IPS-18c (cell line): ENCODE data around the gene SYNRG.
"Not testable (repeated sequence)": the region's sequence is repeated elsewhere in the genome, so short reads cannot be mapped to it uniquely, and the experiment has no call there.

ENCODE experiments used
- H3K4me3 ChIP-seq: 2 replicates; pipeline ENCODE4 v1.7.0; 2013; ENCODE audit warnings: low read depth, mild to moderate bottlenecking, low read length, moderate library complexity; ENCODE audit not compliant: insufficient read depth
- H3K9me3 ChIP-seq: one replicate; pipeline ENCODE4 v1.6.1; 2013; ENCODE audit warnings: mild to moderate bottlenecking, low read length, moderate library complexity; ENCODE audit not compliant: control insufficient read depth, insufficient read depth

SYNRG gene

GRCh38 chr17:37519251-37519985 is 89.8 kb downstream of the SYNRG start:
- H3K4me3 ChIP-seq = no peak overlapping the region
- H3K9me3 ChIP-seq = no peaks in the 10 kb centered on the region

GRCh38 chr17:37518826-37519225 is 90.4 kb downstream of the SYNRG start:
- Histone ChIP-seq H3K4me3 (no peak overlapping the region), H3K9me3 (no peaks in the 10 kb centered on the region)

GRCh38 chr17:37517881-37518280 is 91.3 kb downstream of the SYNRG start:
- Histone ChIP-seq H3K9me3 (no peaks in the 10 kb centered on the region), H3K4me3 (no peak overlapping the region)

GRCh38 chr17:37516127-37516571 is 93.1 kb downstream of the SYNRG start:
- no peaks in the 10 kb centered on the region for H3K9me3 ChIP-seq
- no peak overlapping the region for H3K4me3 ChIP-seq

- Histone ChIP-seq H3K4me3 (no peak overlapping the region), H3K9me3 (no peaks in the 10 kb centered on the region)
These were observed 95.5 kb downstream of the SYNRG start for GRCh38 chr17:37513711-37514110.

- Histone ChIP-seq H3K4me3 (no peak overlapping the region), H3K9me3 (no peaks in the 10 kb centered on the region)
These were observed 96.7 kb downstream of the SYNRG start for GRCh38 chr17:37512442-37513068.

- not testable (repeated sequence) for H3K9me3 ChIP-seq, H3K4me3 ChIP-seq
These were observed 97.6 kb downstream of the SYNRG start for GRCh38 chr17:37511642-37512041.

- H3K4me3 ChIP-seq = no peak overlapping the region
These were observed 99.2 kb downstream of the SYNRG start for GRCh38 chr17:37510056-37510455.

GRCh38 chr17:37507111-37507510 is 102.1 kb downstream of the SYNRG start:
- H3K9me3 ChIP-seq = no peaks in the 10 kb centered on the region
- H3K4me3 ChIP-seq = no peak overlapping the region

More at GRCh38 chr17:37510056-37510455, 99.2 kb downstream of the SYNRG start:
- H3K9me3 ChIP-seq = no peaks in the 10 kb centered on the region

- H3K4me3 ChIP-seq = no peak overlapping the region
- no peaks in the 10 kb centered on the region for H3K9me3 ChIP-seq
These were observed 102.5 kb downstream of the SYNRG start for GRCh38 chr17:37506678-37507077.

- Histone ChIP-seq H3K4me3 (no peak overlapping the region), H3K9me3 (no peaks in the 10 kb centered on the region)
These were observed 103.9 kb downstream of the SYNRG start for GRCh38 chr17:37505333-37505732.

GRCh38 chr17:37503148-37503547 is 106.1 kb downstream of the SYNRG start:
- Histone ChIP-seq H3K9me3 (no peaks in the 10 kb centered on the region), H3K4me3 (no peak overlapping the region)

- H3K4me3 ChIP-seq = no peak overlapping the region
- no peaks in the 10 kb centered on the region for H3K9me3 ChIP-seq
These were observed 106.9 kb downstream of the SYNRG start for GRCh38 chr17:37502009-37502936.

- H3K9me3 ChIP-seq = no peaks in the 10 kb centered on the region
- no peak overlapping the region for H3K4me3 ChIP-seq
These were observed 108.8 kb downstream of the SYNRG start for GRCh38 chr17:37500378-37500777.

GRCh38 chr17:37494971-37495370 is 114.2 kb downstream of the SYNRG start:
- Histone ChIP-seq H3K9me3 (no peaks in the 10 kb centered on the region), H3K4me3 (no peak overlapping the region)

- Histone ChIP-seq H3K4me3 (no peak overlapping the region), H3K9me3 (no peaks in the 10 kb centered on the region)
These were observed 114.8 kb downstream of the SYNRG start for GRCh38 chr17:37494401-37494831.

- H3K4me3 ChIP-seq = no peak overlapping the region
- no peaks in the 10 kb centered on the region for H3K9me3 ChIP-seq
These were observed 115.8 kb downstream of the SYNRG start for GRCh38 chr17:37493249-37494027.
